ENCODE results near the gene MAPK8.

- TF ChIP-seq POLR2AphosphoS5 (IDR thresholded peaks at IDR 0.05; ENCODE audit: low read depth): no peak
- TF ChIP-seq, protein P1, sequence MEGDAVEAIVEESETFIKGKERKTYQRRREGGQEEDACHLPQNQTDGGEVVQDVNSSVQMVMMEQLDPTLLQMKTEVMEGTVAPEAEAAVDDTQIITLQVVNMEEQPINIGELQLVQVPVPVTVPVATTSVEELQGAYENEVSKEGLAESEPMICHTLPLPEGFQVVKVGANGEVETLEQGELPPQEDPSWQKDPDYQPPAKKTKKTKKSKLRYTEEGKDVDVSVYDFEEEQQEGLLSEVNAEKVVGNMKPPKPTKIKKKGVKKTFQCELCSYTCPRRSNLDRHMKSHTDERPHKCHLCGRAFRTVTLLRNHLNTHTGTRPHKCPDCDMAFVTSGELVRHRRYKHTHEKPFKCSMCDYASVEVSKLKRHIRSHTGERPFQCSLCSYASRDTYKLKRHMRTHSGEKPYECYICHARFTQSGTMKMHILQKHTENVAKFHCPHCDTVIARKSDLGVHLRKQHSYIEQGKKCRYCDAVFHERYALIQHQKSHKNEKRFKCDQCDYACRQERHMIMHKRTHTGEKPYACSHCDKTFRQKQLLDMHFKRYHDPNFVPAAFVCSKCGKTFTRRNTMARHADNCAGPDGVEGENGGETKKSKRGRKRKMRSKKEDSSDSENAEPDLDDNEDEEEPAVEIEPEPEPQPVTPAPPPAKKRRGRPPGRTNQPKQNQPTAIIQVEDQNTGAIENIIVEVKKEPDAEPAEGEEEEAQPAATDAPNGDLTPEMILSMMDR (IDR thresholded peaks at IDR 0.05; ENCODE audit: insufficient read depth, low read length): no peak
- no peak for TF ChIP-seq GABPA (IDR thresholded peaks at IDR 0.05; ENCODE audit: low read depth)
- no peak for TF ChIP-seq REST (IDR thresholded peaks at IDR 0.05; ENCODE audit: insufficient replicate concordance, low read depth)
- TF ChIP-seq SPI1 (IDR thresholded peaks at IDR 0.05; ENCODE audit: borderline replicate concordance, low read depth): peak; percentile 68; the same call in 1 of the 2 replicates
Observed at GRCh38 chr10:48474765-48475365, 168.4 kb downstream of the MAPK8 start.
